Stimulated activated CD4-positive, alpha-beta T cell treated with anti-CD3 and anti-CD28 coated beads, TNF-alpha, amount 100 ng/mL, for 24 hours (primary cell): ENCODE data around the gene LRP8.
"Not testable (repeated sequence)": the region's sequence is repeated elsewhere in the genome, so short reads cannot be mapped to it uniquely, and the experiment has no call there.

Experiments
- DNase-seq, 3 experiments: peaks; one replicate each; pipeline ENCODE4 v3.0.0-alpha.2; 2020; ENCODE audit warnings: low read depth in 3 of 3

LRP8 gene

DNA sequence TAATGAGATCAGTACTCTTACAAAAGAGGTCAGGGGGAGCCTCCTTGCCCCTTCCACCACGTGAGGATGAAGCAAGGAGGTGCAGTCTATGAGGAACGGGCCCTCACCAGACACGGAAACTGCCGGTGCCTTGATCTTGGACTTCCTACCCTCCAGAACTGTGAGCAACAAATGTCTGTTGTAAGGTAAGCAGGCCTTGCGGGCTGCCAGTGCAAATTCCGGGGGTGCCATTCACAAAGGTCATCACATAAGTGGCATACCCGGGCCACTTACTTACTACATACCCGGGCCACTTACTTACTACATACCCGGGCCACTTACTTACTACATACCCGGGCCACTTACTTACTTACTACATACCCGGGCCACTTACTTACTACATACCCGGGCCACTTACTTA is 44.7 kb downstream of the LRP8 start:
- DNase-seq: not testable (repeated sequence)

DNA sequence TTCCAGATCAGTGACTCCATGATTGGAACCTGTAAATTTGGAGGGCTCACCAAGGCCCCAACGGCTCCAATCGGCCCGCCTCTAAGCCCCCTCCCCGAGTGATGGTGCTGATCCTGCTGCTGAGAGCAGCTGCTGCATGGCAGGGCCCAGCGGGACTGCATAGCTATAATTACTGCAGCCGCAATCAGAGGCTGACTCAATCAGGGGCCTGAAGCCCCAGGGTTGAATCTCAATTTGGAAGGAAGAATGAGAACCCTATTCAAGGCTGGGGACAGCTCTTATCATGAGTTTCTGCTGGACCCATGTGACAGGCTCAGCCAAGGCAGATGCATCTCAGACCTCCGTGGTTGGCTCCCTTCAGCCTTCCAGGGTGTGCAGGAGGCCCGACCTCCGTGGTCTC is 46.7 kb downstream of the LRP8 start:
- DNase-seq: no peak

DNA sequence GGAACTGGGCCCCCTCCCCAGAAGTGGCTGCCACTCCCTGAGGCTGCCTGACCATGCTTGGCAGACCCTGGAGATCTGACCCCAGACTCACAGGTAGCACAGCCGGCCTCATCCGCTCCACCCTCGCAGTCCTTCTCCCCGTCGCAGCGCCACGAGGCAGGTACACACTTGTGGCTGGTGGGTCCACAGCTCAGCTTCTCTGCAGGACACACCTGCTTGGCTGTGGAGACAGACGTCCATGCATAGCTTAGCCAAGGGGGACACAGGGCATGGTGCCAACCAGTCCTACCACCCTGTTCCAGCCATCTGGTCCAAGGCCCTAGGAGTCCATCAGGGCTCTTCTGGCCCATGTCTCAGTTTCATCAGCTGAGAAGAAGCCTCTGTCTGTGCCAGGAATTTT is 47.4 kb downstream of the LRP8 start:
- DNase-seq: no peak

- no peak for DNase-seq
Observed at GRCh38 chr1:53279296-53280200, 48.3 kb downstream of the LRP8 start.

DNA sequence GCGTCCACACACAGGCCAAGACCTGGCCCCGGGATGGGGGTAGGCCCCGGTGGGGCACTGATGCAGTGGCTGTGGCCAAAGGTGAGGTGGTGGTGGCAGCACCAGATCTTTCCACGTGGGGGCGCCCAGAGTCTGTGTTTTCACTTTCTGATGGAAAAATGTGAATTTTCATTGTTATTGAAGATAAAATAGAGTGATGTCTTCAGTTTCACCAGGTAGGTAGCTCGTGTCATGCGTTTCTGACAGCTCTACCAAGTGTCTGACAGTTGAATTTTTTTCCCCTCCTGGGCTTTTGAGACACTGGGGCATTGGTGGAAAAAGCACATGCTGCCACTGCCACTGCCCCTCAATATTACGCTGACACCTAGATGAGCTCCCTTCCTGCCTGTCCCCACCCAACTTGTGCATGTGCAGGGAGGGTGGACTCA is 49.6 kb downstream of the LRP8 start:
- peak; percentile 43 to 65 (median 54) for DNase-seq

GRCh38 chr1:53277326-53277725 is 50.5 kb downstream of the LRP8 start:
- DNase-seq: no peak

DNA sequence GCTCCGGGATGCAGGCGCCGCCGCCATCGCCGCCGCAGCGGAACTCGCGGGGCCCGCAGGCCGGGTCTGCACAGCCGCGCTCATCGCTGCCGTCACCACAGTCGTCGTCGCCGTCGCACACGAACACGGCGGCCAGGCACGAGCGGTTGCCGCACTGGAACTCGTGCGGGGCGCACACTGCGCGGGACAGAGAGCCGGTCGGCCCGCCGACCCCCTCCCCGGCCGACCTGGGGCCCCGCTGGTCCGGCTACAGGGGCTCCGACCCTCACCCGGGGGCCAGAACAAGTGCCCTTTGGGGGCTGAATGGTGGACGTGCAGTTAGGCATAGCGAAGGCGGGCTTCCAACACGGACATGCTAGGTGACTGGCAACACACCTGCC is 51.0 kb downstream of the LRP8 start:
- no peak for DNase-seq

DNA sequence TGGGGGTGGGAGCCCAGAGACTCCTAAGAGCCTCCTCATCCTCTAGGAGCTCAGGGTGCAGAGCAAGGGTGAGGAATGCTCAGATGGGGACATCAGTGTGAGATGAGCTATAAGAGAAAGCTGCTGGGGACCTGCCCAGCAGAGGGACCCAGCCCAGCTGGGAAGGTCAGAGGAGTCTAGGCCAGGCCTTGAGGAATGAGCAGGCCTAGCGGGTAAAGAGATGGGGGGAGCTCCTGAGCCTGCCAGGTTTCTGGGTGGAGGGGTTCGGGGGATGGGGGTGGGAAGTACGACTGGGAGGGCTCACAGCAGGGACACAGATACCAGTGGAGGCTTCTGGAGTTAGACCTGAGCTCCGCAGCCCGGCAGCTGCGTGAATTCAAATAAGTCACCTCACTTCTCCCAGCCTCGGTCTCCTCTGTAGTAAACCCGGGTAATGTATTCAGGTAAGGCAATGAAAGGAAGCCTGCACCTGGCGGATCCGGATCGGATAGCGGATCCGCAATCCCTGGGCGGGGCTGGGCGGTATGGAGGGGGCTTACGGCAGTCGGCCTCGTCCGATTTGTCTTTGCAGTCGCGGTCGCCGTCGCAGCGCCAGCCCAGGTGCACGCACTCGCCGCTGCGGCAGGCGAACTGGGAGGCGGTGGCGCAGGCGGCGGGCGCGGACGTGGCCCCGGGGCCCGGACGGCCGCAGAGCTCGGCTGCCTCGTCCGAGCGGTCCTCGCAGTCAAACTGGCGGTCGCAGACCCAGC is 51.5 kb downstream of the LRP8 start:
- no peak for DNase-seq

GRCh38 chr1:53275566-53275965 is 52.3 kb downstream of the LRP8 start:
- DNase-seq: no peak

DNA sequence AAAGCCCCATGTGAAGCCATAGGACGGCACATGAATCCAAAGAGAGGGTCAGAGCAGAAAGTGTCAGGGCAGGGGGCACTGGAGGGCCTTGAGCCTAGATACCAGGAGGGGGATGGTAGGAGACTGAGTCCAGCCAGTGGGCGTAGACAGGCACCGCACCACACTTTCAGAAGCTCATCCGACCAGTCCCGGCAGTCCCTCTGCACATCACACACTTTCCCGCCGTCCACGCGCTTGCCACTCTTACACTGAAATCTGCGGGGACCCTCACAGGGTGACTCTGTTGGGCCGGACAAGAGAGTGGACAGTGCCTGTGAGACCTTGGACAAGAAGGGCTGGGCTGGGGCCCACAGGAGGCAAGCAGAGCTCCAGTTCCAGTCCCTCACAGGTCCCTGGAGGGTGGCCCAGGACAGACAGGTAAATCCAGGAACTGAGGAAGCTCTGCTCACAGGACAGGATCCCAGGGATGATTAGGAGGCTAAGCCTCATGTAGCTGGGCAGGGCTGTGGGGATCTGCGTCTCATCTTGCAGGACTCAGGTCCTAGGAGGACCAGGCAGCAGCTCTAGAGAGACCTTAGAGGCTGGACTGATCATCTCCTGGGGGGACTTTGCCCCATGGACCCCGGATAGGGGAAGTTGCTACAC is 53.2 kb downstream of the LRP8 start:
- no peak for DNase-seq

GRCh38 chr1:53274026-53274425 is 53.8 kb downstream of the LRP8 start:
- no peak for DNase-seq

GRCh38 chr1:53273526-53273925 is 54.3 kb downstream of the LRP8 start:
- no peak for DNase-seq

DNA sequence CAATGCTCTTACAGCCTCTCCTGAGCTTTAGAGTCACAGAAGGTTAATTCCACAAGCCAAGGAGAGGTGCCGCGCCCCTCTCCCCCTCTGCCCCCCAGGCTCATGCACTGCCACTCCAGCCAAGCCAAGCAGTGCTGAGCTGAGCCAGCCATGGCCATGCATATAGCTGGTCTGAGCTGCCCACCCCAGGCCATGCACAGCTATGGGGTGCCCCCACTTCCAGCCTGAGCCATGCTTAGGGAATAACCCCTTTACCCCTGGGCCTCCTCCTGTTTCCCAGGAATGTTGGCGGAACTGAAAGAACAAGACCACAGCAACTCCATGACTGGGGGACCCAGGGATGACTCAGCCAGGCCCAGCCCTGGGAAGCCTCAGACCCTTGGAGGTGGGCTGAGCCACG is 55.5 kb downstream of the LRP8 start:
- DNase-seq: no peak

DNA sequence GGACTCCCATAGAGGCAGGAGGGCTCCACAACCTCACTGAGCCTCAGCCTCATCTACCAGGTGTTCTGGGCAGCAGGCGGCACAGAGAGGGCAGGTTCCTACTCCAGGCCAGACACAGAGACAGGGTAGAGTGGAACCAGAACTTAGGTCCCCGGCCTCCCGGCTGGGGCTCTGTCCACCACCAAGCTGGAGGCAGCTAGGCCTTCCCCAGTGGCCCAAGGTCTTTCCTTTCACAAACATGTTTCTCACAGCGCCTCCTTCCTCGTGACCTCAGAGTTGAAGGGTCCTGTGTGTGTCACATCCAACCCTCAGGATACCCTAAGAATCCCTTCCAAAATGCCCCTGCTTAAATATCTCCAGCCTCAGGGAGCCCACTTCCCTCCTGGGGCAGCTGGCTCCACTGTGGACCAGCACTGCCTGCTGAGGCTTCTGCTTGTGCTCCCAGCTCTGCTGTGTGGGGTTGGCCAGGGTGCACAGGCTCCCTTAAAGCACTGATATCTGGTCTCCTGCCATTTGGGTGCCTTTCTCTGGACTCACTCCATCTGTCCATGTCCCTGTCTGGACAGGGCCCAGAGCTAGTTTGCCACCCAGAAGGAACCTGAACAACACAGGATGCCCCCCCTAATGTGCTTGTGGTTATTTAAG is 56.3 kb downstream of the LRP8 start:
- DNase-seq: no peak

GRCh38 chr1:53270873-53271272 is 57.0 kb downstream of the LRP8 start:
- no peak for DNase-seq

- DNase-seq: no peak
Observed at GRCh38 chr1:53270107-53270506, 57.8 kb downstream of the LRP8 start.

- no peak for DNase-seq
Observed at GRCh38 chr1:53267761-53268160, 60.1 kb downstream of the LRP8 start.

GRCh38 chr1:53266038-53266437 is 61.8 kb downstream of the LRP8 start:
- no peak for DNase-seq

- DNase-seq: no peak
Observed at GRCh38 chr1:53265581-53265980, 62.3 kb downstream of the LRP8 start.

DNA sequence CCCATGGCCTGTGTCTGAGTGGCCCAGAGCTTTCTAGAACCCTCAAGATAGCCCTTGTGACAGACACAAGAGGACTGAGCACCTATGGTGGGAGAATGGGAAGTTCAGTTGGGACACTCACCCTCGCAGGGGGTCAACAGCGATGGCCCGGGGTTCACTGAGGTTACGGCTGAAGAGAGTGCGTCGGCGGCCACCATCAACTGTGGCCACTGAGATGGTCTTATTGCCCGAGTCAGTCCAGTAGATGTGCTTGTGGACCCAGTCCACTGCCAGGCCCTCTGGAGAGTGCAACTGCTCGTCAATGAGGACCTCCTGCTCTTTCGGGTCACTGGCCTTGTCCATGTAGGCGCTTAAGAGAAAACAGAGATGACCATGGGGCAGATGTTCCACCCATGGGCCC is 63.8 kb downstream of the LRP8 start:
- DNase-seq: no peak

DNA sequence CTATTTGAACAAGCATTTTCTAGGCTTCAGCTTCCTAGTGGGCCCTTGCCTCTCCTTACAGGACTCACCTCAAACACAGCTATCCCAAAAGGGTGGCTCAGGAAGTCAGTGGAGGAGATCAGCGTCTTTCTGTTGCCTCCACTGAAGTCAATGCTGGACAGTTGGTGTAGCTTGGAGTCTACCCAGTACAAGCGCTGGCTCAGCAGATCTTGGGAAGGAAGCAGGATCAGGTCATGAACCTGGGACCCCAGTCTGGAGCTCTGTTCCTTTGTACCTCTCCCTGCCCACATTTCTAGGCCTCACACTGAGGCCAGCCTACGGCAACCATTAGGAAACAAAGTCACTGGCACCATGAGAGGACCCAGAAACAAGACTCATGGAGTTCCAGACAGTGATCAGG is 65.9 kb downstream of the LRP8 start:
- no peak for DNase-seq

GRCh38 chr1:53260631-53261247 is 67.1 kb downstream of the LRP8 start:
- no peak for DNase-seq
